Upper lobe of right lung (tissue), 1 donor: Measurements from ENCODE around the gene RBMS3. TPM values are rescaled to one million over a fixed set of nuclear protein-coding genes. Genes with fewer than 3 reads are reported as not detected.

Source experiments
- ATAC-seq: fragments of 200-7000 bp; cut with Tn5 transposase; one replicate; pipeline ENCODE4 v1.9.1; 2020; ENCODE audit warnings: mild to moderate bottlenecking, moderate library complexity
- DNase-seq: peaks from one replicate; pipeline ENCODE4 v3.0.0-alpha.2; 2020
- H3K27ac ChIP-seq: fragments of 200-600 bp; one replicate; pipeline ENCODE4 v1.8.0; 2022
- H3K27me3 ChIP-seq: fragments of 200-600 bp; one replicate; pipeline ENCODE4 v1.8.0; 2022; ENCODE audit warnings: mild to moderate bottlenecking
- H3K36me3 ChIP-seq: fragments of 200-600 bp; one replicate; pipeline ENCODE4 v1.8.0; 2022
- H3K4me1 ChIP-seq: fragments of 200-600 bp; one replicate; pipeline ENCODE4 v1.8.0; 2022
- H3K4me3 ChIP-seq: fragments of 200-600 bp; one replicate; pipeline ENCODE4 v1.8.0; 2022; ENCODE audit warnings: mild to moderate bottlenecking
- H3K9me3 ChIP-seq: fragments of 200-600 bp; one replicate; pipeline ENCODE4 v1.8.0; 2022
- CTCF ChIP-seq: fragments of 200-600 bp; IDR thresholded peaks from one replicate; pipeline ENCODE4 v1.8.0; 2022; ENCODE audit warnings: antibody characterized with exemption
- intact Hi-C: fragments of 100-400 bp; cut with DNase I; formaldehyde crosslinking; loops from one replicate; pipeline ENCODE4 v1.11.0; 2022
- total RNA-seq: library from RNA; stranded (reverse); fragmentation: NEBNext Ultra II Directional; extraction: Animal tissue kit (Norgen Biotek cat#: 25700); gene quantifications from one replicate; pipeline ENCODE4 v1.2.1, GENCODE V29; 2021
- donor health status: DM: no; HTN: yes; CAD: no; lungs with severe emphysema.

The RBMS3 gene
- total RNA-seq, 1 donor from 2014 or later = 85.9 TPM

- intact Hi-C loops = no loop called here
- Histone ChIP-seq H3K36me3 (no peaks in the 10 kb centered on the region), H3K27me3 (no peaks in the 10 kb centered on the region), H3K27ac (no peak overlapping the region), H3K4me1 (peaks cover 24% of the 10 kb centered on the region), H3K9me3 (no peaks in the 10 kb centered on the region), H3K4me3 (no peak overlapping the region)
- ATAC-seq (no peak), DNase-seq (no peak)
- no peak for TF ChIP-seq CTCF
These were observed 145.7 kb downstream of the RBMS3 start for GRCh38 chr3:29426302-29427226.

- no peak overlapping the region for H3K4me3 ChIP-seq
- TF ChIP-seq CTCF = no peak
- no peaks in the 10 kb centered on the region for H3K36me3 ChIP-seq
- no peaks in the 10 kb centered on the region for H3K9me3 ChIP-seq
- H3K4me1 ChIP-seq = peaks cover 24% of the 10 kb centered on the region
- no peak overlapping the region for H3K27ac ChIP-seq
- DNase-seq (no peak), ATAC-seq (no peak)
- intact Hi-C loops = no loop called here
- H3K27me3 ChIP-seq = no peaks in the 10 kb centered on the region
These were observed 146.6 kb downstream of the RBMS3 start for GRCh38 chr3:29427266-29428103.

GRCh38 chr3:29429055-29429679, 148.3 kb downstream of the RBMS3 start:
- Histone ChIP-seq H3K4me3 (no peak overlapping the region), H3K9me3 (no peaks in the 10 kb centered on the region), H3K4me1 (peaks cover 24% of the 10 kb centered on the region), H3K36me3 (no peaks in the 10 kb centered on the region), H3K27me3 (no peaks in the 10 kb centered on the region), H3K27ac (no peak overlapping the region)
- no peak for DNase-seq
- no peak for ATAC-seq
- TF ChIP-seq CTCF = no peak
- intact Hi-C loops = no loop called here

- ATAC-seq = no peak
- peak overlapping the region; percentile 15 for H3K27ac ChIP-seq
- TF ChIP-seq CTCF = no peak
- H3K4me1 ChIP-seq = peaks cover 24% of the 10 kb centered on the region
- H3K4me3 ChIP-seq = no peak overlapping the region
- no peaks in the 10 kb centered on the region for H3K9me3 ChIP-seq
- H3K36me3 ChIP-seq = no peaks in the 10 kb centered on the region
- intact Hi-C loops = no loop called here
- H3K27me3 ChIP-seq = no peaks in the 10 kb centered on the region
- DNase-seq = no peak
These were observed 149.7 kb downstream of the RBMS3 start for GRCh38 chr3:29430558-29430971.

- Histone ChIP-seq H3K4me3 (no peak overlapping the region), H3K4me1 (peaks cover 4% of the 10 kb centered on the region), H3K27me3 (no peaks in the 10 kb centered on the region), H3K9me3 (no peaks in the 10 kb centered on the region), H3K36me3 (no peaks in the 10 kb centered on the region), H3K27ac (no peak overlapping the region)
- intact Hi-C loops = no loop called here
- DNase-seq = no peak
- peak; percentile 39 for ATAC-seq
- no peak for TF ChIP-seq CTCF
These were observed 155.9 kb downstream of the RBMS3 start for GRCh38 chr3:29436612-29437323.
